ENCODE results near the gene SUSD3.

Gene SUSD3

GRCh38 chr9:93126151-93126781 lies 67.8 kb downstream of the SUSD3 start:
- Histone ChIP-seq H3K9me3 (ENCODE audit: insufficient read depth, low read length) (no peaks in the 10 kb centered on the region), H3K4me3 (ENCODE audit: low read length) (no peak overlapping the region), H3K4me1 (ENCODE audit: low read length) (no peaks in the 10 kb centered on the region), H3K27me3 (ENCODE audit: low read depth, low read length) (no peaks in the 10 kb centered on the region), H2AFZ (ENCODE audit: low read depth, low read length) (no peak overlapping the region), H3K9ac (ENCODE audit: low read length) (no peak overlapping the region), H3K79me2 (ENCODE audit: low read length) (no peaks in the 10 kb centered on the region), H3K27ac (ENCODE audit: low read length) (no peak overlapping the region), H4K20me1 (ENCODE audit: insufficient read depth, low read length) (0 out of 2 replicates have a peak, but pooled peaks cover 5% of the 10 kb centered on the region), H3K36me3 (replicated peaks; ENCODE audit: low read depth, low read length) (peaks cover 4% of the 10 kb centered on the region), H3K4me2 (ENCODE audit: low read length) (no peak overlapping the region)
- TF ChIP-seq EZH2phosphoT487 (IDR thresholded peaks at IDR 0.05; ENCODE audit: low read depth) (no peak), CTCF (IDR thresholded peaks at IDR 0.05; ENCODE audit: low read depth, low read length) (no peak)

GRCh38 chr9:93126825-93127368 lies 68.4 kb downstream of the SUSD3 start:
- Histone ChIP-seq H2AFZ (ENCODE audit: low read depth, low read length) (no peak overlapping the region), H3K4me3 (ENCODE audit: low read length) (no peak overlapping the region), H3K36me3 (replicated peaks; ENCODE audit: low read depth, low read length) (peaks cover 4% of the 10 kb centered on the region), H3K79me2 (ENCODE audit: low read length) (no peaks in the 10 kb centered on the region), H3K9me3 (ENCODE audit: insufficient read depth, low read length) (no peaks in the 10 kb centered on the region), H3K27ac (ENCODE audit: low read length) (no peak overlapping the region), H3K4me2 (ENCODE audit: low read length) (no peak overlapping the region), H4K20me1 (ENCODE audit: insufficient read depth, low read length) (0 out of 2 replicates have a peak, but pooled peaks cover 5% of the 10 kb centered on the region), H3K27me3 (ENCODE audit: low read depth, low read length) (no peaks in the 10 kb centered on the region), H3K4me1 (ENCODE audit: low read length) (no peaks in the 10 kb centered on the region), H3K9ac (ENCODE audit: low read length) (no peak overlapping the region)
- TF ChIP-seq CTCF (IDR thresholded peaks at IDR 0.05; ENCODE audit: low read depth, low read length), result no peak
- no peak for TF ChIP-seq EZH2phosphoT487 (IDR thresholded peaks at IDR 0.05; ENCODE audit: low read depth)

GRCh38 chr9:93127395-93127911 lies 69.0 kb downstream of the SUSD3 start:
- Histone ChIP-seq H3K9ac (ENCODE audit: low read length) (no peak overlapping the region), H2AFZ (ENCODE audit: low read depth, low read length) (no peak overlapping the region), H3K4me2 (ENCODE audit: low read length) (no peak overlapping the region), H3K36me3 (replicated peaks; ENCODE audit: low read depth, low read length) (peaks cover 4% of the 10 kb centered on the region), H4K20me1 (ENCODE audit: insufficient read depth, low read length) (peaks cover 8% of the 10 kb centered on the region; the same call in 1 of the 2 replicates), H3K79me2 (ENCODE audit: low read length) (peaks cover 3% of the 10 kb centered on the region), H3K4me3 (ENCODE audit: low read length) (no peak overlapping the region), H3K27ac (ENCODE audit: low read length) (no peak overlapping the region), H3K9me3 (ENCODE audit: insufficient read depth, low read length) (no peaks in the 10 kb centered on the region), H3K27me3 (ENCODE audit: low read depth, low read length) (no peaks in the 10 kb centered on the region), H3K4me1 (ENCODE audit: low read length) (no peaks in the 10 kb centered on the region)
- TF ChIP-seq EZH2phosphoT487 (IDR thresholded peaks at IDR 0.05; ENCODE audit: low read depth) (no peak), CTCF (IDR thresholded peaks at IDR 0.05; ENCODE audit: low read depth, low read length) (no peak)

GRCh38 chr9:93128011-93128714 lies 69.7 kb downstream of the SUSD3 start:
- Histone ChIP-seq H3K27me3 (ENCODE audit: low read depth, low read length) (no peaks in the 10 kb centered on the region), H3K4me2 (ENCODE audit: low read length) (no peak overlapping the region), H3K9ac (ENCODE audit: low read length) (no peak overlapping the region), H3K4me3 (ENCODE audit: low read length) (no peak overlapping the region), H4K20me1 (ENCODE audit: insufficient read depth, low read length) (peaks cover 10% of the 10 kb centered on the region; the same call in 1 of the 2 replicates), H3K27ac (ENCODE audit: low read length) (no peak overlapping the region), H3K4me1 (ENCODE audit: low read length) (peaks cover 6% of the 10 kb centered on the region), H3K9me3 (ENCODE audit: insufficient read depth, low read length) (no peaks in the 10 kb centered on the region), H3K36me3 (replicated peaks; ENCODE audit: low read depth, low read length) (peaks cover 4% of the 10 kb centered on the region), H2AFZ (ENCODE audit: low read depth, low read length) (no peak overlapping the region), H3K79me2 (ENCODE audit: low read length) (peaks cover 11% of the 10 kb centered on the region)
- no peak for TF ChIP-seq EZH2phosphoT487 (IDR thresholded peaks at IDR 0.05; ENCODE audit: low read depth)
- TF ChIP-seq CTCF (IDR thresholded peaks at IDR 0.05; ENCODE audit: low read depth, low read length), result no peak
